22Rv1 (cell line): Measurements from ENCODE around the gene IARS2.

Experiments
- H3K27ac ChIP-seq: fragments of 450-650 bp; 2 replicates; pipeline ENCODE4 v1.5.1; 2017
- CTCF ChIP-seq: fragments of 450-650 bp; IDR thresholded peaks from 2 replicates; pipeline ENCODE4 v1.5.1; 2017; ENCODE audit warnings: mild to moderate bottlenecking
- ZFX ChIP-seq: fragments of 450-650 bp; IDR thresholded peaks from 2 replicates; pipeline ENCODE4 v1.6.1; 2017; ENCODE audit warnings: antibody characterized with exemption, borderline replicate concordance

IARS2 gene

GRCh38 chr1:220176540-220176939 is 82.6 kb downstream of the IARS2 start:
- TF ChIP-seq CTCF (no peak), ZFX (no peak)

GRCh38 chr1:220182111-220182510 is 88.2 kb downstream of the IARS2 start:
- no peak overlapping the region for H3K27ac ChIP-seq
- TF ChIP-seq CTCF (no peak), ZFX (no peak)

More at GRCh38 chr1:220176540-220176939, 82.6 kb downstream of the IARS2 start:
- no peak overlapping the region for H3K27ac ChIP-seq

- no peak overlapping the region for H3K27ac ChIP-seq
- TF ChIP-seq CTCF (no peak), ZFX (no peak)
These were observed 88.7 kb downstream of the IARS2 start for GRCh38 chr1:220182656-220183055.

- H3K27ac ChIP-seq, result no peak overlapping the region
- TF ChIP-seq ZFX (no peak), CTCF (no peak)
These were observed 90.6 kb downstream of the IARS2 start for GRCh38 chr1:220184506-220184905.

GRCh38 chr1:220186752-220187151 is 92.8 kb downstream of the IARS2 start:
- no peak overlapping the region for H3K27ac ChIP-seq
- TF ChIP-seq CTCF (no peak), ZFX (no peak)

GRCh38 chr1:220188538-220188937 is 94.6 kb downstream of the IARS2 start:
- no peak overlapping the region for H3K27ac ChIP-seq
- TF ChIP-seq ZFX, result no peak

GRCh38 chr1:220189750-220190347 is 95.9 kb downstream of the IARS2 start:
- H3K27ac ChIP-seq, result no peak overlapping the region
- TF ChIP-seq CTCF (peak; percentile 91), ZFX (no peak)

- TF ChIP-seq CTCF (no peak), ZFX (no peak)
- no peak overlapping the region for H3K27ac ChIP-seq
These were observed 101.8 kb downstream of the IARS2 start for GRCh38 chr1:220195701-220196100.
